SH-SY5Y (cell line): Measurements from ENCODE around the gene ZNF644.

Experiments
- GATA2 ChIP-seq: IDR thresholded peaks from 2 replicates; pipeline ENCODE4 v1.6.1; 2011; ENCODE audit warnings: mild to moderate bottlenecking, low read depth, low read length
- GATA3 ChIP-seq: IDR thresholded peaks from 2 replicates; pipeline ENCODE4 v1.6.1; 2011; ENCODE audit warnings: low read depth, mild to moderate bottlenecking, low read length, moderate library complexity

GRCh38 chr1:91070298-91070697 is 48.5 kb upstream of the ZNF644 start:
- TF ChIP-seq GATA2 (no peak), GATA3 (no peak)
